Tibial artery (tissue), 4 donors: ENCODE results near the gene DAZAP1.

Source experiments
- DNase-seq, 2 donors: peaks; one replicate each; pipeline ENCODE4 v3.0.0-alpha.2; 2019
- H3K27ac ChIP-seq, 2 donors: fragments of 200-600 bp; sonication (generic) in 1 of 2; 1 replicate in 1 of 2; 2 replicates in 1 of 2; pipeline ENCODE4 v1.5.1; 2018 to 2019; ENCODE audit warnings: mild to moderate bottlenecking in 1 of 2
- H3K27me3 ChIP-seq, 2 donors: fragments of 200-600 bp; sonication (generic) in 1 of 2; one replicate each; pipeline versions ENCODE4 v1.5.1 to v1.6.0; 2016 to 2019
- H3K36me3 ChIP-seq, 3 donors: fragments of 200-600 bp; sonication (generic) in 2 of 3; one replicate each; pipeline ENCODE4 v1.5.1; 2016 to 2019; ENCODE audit warnings: mild to moderate bottlenecking in 2 of 3
- H3K4me1 ChIP-seq, 4 donors: fragments of 200-600 bp; sonication (generic) in 2 of 4; 1 replicate in 3 of 4; 2 replicates in 1 of 4; pipeline ENCODE4 v1.5.1; 2016 to 2019
- H3K4me3 ChIP-seq, 2 donors: fragments of 200-600 bp; sonication (generic) in 1 of 2; 1 replicate in 1 of 2; 2 replicates in 1 of 2; pipeline ENCODE4 v1.5.1; 2018 to 2019; ENCODE audit warnings: mild to moderate bottlenecking in 2 of 2
- H3K9me3 ChIP-seq, 3 donors: fragments of 200-600 bp; sonication (generic) in 1 of 3; one replicate each; pipeline ENCODE4 v1.5.1; 2016 to 2019
- CTCF ChIP-seq, 2 experiments: fragments of 200-600 bp in 1 of 2; fragments of 450-650 bp in 1 of 2; IDR thresholded peaks; one replicate each; pipeline ENCODE4 v1.5.1; 2017 to 2019; ENCODE audit warnings: antibody characterized with exemption in 2 of 2, mild to moderate bottlenecking in 1 of 2, moderate library complexity in 1 of 2
- intact Hi-C: fragments of 100-400 bp; cut with DNase I; formaldehyde crosslinking; loops from one replicate; pipeline ENCODE4 v1.15.0; 2023; ENCODE audit warnings: low total_unique reads

Gene DAZAP1

GRCh38 chr19:1389033-1389940, 18.1 kb upstream of the DAZAP1 start:
- Histone ChIP-seq H3K4me1 (peaks cover 0 to 21% (median 18%) of the 10 kb centered on the region in 4 donors), H3K27me3 (no peaks in the 10 kb centered on the region), H3K27ac (no peak overlapping the region), H3K4me3 (no peak overlapping the region), H3K36me3 (peaks cover 48 to 79% (median 57%) of the 10 kb centered on the region in 3 donors), H3K9me3 (no peaks in the 10 kb centered on the region)
- no peak for TF ChIP-seq CTCF (IDR thresholded peaks at IDR 0.05)
- intact Hi-C loops = no loop called here
- no peak for DNase-seq

GRCh38 chr19:1390890-1391423, 16.4 kb upstream of the DAZAP1 start:
- Histone ChIP-seq H3K4me1 (peaks cover 0 to 18% (median 7%) of the 10 kb centered on the region in 4 donors), H3K4me3 (no peak overlapping the region), H3K27ac (no peak overlapping the region), H3K9me3 (no peaks in the 10 kb centered on the region), H3K27me3 (no peaks in the 10 kb centered on the region), H3K36me3 (peaks cover 48 to 96% (median 57%) of the 10 kb centered on the region in 3 donors)
- intact Hi-C loops = no loop called here
- no peak for TF ChIP-seq CTCF (IDR thresholded peaks at IDR 0.05)
- DNase-seq = no peak

- no peak for TF ChIP-seq CTCF (IDR thresholded peaks at IDR 0.05)
- peaks cover 48 to 90% (median 52%) of the 10 kb centered on the region in 3 donors for H3K36me3 ChIP-seq
- no peak for DNase-seq
- intact Hi-C loops = no loop called here
- H3K27me3 ChIP-seq = no peaks in the 10 kb centered on the region
- no peaks in the 10 kb centered on the region for H3K9me3 ChIP-seq
- H3K4me3 ChIP-seq = no peak overlapping the region
- H3K4me1 ChIP-seq = peaks cover 0 to 23% (median 11%) of the 10 kb centered on the region in 4 donors
- H3K27ac ChIP-seq = no peak overlapping the region
Observed at GRCh38 chr19:1392407-1392806, 15.0 kb upstream of the DAZAP1 start.

- intact Hi-C loops = no loop called here
- no peak for TF ChIP-seq CTCF (IDR thresholded peaks at IDR 0.05)
- no peak overlapping the region for H3K4me3 ChIP-seq
- DNase-seq = no peak
- no peaks in the 10 kb centered on the region for H3K27me3 ChIP-seq
- no peaks in the 10 kb centered on the region for H3K9me3 ChIP-seq
- no peak overlapping the region for H3K27ac ChIP-seq
- peaks cover 0 to 23% (median 11%) of the 10 kb centered on the region in 4 donors for H3K4me1 ChIP-seq
- H3K36me3 ChIP-seq = peaks cover 48 to 84% (median 52%) of the 10 kb centered on the region in 3 donors
Observed at GRCh38 chr19:1392939-1393530, 14.4 kb upstream of the DAZAP1 start.

GRCh38 chr19:1393841-1394240, 13.5 kb upstream of the DAZAP1 start:
- H3K4me3 ChIP-seq = no peak overlapping the region
- no peaks in the 10 kb centered on the region for H3K9me3 ChIP-seq
- intact Hi-C loops = no loop called here
- H3K27me3 ChIP-seq = no peaks in the 10 kb centered on the region
- peaks cover 0 to 21% (median 11%) of the 10 kb centered on the region in 4 donors for H3K4me1 ChIP-seq
- no peak for TF ChIP-seq CTCF (IDR thresholded peaks at IDR 0.05)
- H3K36me3 ChIP-seq = peaks cover 41 to 76% (median 46%) of the 10 kb centered on the region in 3 donors
- H3K27ac ChIP-seq = no peak overlapping the region
- no peak for DNase-seq
